Measurements from ENCODE around the gene CMSS1. TPM values are rescaled to one million over a fixed set of nuclear protein-coding genes. Genes with fewer than 3 reads are reported as not detected.

Gene CMSS1
- total RNA-seq, 1 donor from 2014 or later, result 17.3 TPM

GRCh38 chr3:100154171-100154570, 336.5 kb downstream of the CMSS1 start:
- ATAC-seq (no peak), DNase-seq (no peak)
- TF ChIP-seq, protein P1, sequence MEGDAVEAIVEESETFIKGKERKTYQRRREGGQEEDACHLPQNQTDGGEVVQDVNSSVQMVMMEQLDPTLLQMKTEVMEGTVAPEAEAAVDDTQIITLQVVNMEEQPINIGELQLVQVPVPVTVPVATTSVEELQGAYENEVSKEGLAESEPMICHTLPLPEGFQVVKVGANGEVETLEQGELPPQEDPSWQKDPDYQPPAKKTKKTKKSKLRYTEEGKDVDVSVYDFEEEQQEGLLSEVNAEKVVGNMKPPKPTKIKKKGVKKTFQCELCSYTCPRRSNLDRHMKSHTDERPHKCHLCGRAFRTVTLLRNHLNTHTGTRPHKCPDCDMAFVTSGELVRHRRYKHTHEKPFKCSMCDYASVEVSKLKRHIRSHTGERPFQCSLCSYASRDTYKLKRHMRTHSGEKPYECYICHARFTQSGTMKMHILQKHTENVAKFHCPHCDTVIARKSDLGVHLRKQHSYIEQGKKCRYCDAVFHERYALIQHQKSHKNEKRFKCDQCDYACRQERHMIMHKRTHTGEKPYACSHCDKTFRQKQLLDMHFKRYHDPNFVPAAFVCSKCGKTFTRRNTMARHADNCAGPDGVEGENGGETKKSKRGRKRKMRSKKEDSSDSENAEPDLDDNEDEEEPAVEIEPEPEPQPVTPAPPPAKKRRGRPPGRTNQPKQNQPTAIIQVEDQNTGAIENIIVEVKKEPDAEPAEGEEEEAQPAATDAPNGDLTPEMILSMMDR (IDR thresholded peaks at IDR 0.05), result no peak
- intact Hi-C loops (cut with DNase I), result no loop called here
- Histone ChIP-seq H3K4me1 (peaks cover 4% of the 10 kb centered on the region), H3K27ac (no peak overlapping the region), H3K27me3 (ENCODE audit: low read depth) (no peaks in the 10 kb centered on the region), H3K36me3 (no peaks in the 10 kb centered on the region), H3K4me3 (no peak overlapping the region), H3K9me3 (peaks cover 15% of the 10 kb centered on the region)

GRCh38 chr3:100155128-100155527, 337.5 kb downstream of the CMSS1 start:
- intact Hi-C loops (cut with DNase I), result no loop called here
- peaks cover 12% of the 10 kb centered on the region for H3K4me1 ChIP-seq
- TF ChIP-seq, protein P1 (IDR thresholded peaks at IDR 0.05), result no peak
- H3K27ac ChIP-seq, result no peak overlapping the region
- no peak for ATAC-seq
- H3K4me3 ChIP-seq, result no peak overlapping the region
- no peaks in the 10 kb centered on the region for H3K27me3 ChIP-seq (ENCODE audit: low read depth)
- no peaks in the 10 kb centered on the region for H3K36me3 ChIP-seq
- DNase-seq, result no peak
- H3K9me3 ChIP-seq, result peaks cover 15% of the 10 kb centered on the region

DNA sequence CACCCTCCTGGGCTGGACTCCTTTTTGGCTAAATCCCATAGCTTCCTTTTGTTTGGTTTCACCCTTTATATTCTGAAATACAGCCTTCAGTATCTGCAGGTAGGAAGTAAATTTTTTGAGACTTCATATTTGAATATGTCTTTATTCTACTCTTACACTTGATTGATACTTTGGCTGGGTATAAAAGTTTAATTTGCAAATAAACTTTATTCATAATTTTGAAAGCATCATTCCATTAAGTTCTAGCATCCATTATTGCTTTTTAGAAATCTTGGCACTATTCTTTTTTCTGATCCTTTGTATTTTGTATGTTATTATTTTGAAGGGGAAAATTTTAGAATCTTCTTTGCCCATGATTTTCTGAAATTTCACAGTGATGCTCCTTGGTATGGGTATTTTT, 337.9 kb downstream of the CMSS1 start:
- ATAC-seq (no peak), DNase-seq (no peak)
- intact Hi-C loops (cut with DNase I), result no loop called here
- Histone ChIP-seq H3K4me1 (peaks cover 16% of the 10 kb centered on the region), H3K9me3 (peaks cover 15% of the 10 kb centered on the region), H3K4me3 (no peak overlapping the region), H3K27ac (no peak overlapping the region), H3K36me3 (no peaks in the 10 kb centered on the region), H3K27me3 (ENCODE audit: low read depth) (no peaks in the 10 kb centered on the region)
- TF ChIP-seq, protein P1 (IDR thresholded peaks at IDR 0.05), result no peak

GRCh38 chr3:100157685-100158084, 340.0 kb downstream of the CMSS1 start:
- H3K27me3 ChIP-seq (ENCODE audit: low read depth), result no peaks in the 10 kb centered on the region
- DNase-seq, result no peak
- H3K4me3 ChIP-seq, result no peak overlapping the region
- no peaks in the 10 kb centered on the region for H3K36me3 ChIP-seq
- H3K9me3 ChIP-seq, result peaks cover 15% of the 10 kb centered on the region
- H3K27ac ChIP-seq, result no peak overlapping the region
- peaks cover 16% of the 10 kb centered on the region for H3K4me1 ChIP-seq
- intact Hi-C loops (cut with DNase I), result no loop called here
- TF ChIP-seq, protein P1 (IDR thresholded peaks at IDR 0.05), result no peak
- ATAC-seq, result no peak

DNA sequence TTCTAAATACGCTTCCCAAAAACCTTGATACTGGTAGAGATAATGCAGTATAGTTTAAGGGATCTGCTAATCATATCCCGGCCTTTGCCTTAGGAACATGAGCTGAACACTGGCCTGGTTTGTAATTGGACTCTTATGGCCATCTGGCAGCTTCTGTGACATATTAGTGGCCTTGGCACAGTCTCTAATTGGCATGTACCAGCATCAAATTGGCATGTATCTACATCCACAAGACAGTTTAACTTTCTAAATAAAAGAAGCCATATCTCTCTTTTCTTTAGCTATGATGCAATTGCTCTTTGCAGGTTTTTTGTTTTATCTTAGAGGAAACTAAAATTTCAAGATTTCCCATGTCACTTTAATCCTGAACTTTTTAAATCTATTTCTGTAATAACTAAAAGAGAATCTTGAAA, 341.3 kb downstream of the CMSS1 start:
- no peak for ATAC-seq
- no peak overlapping the region for H3K27ac ChIP-seq
- TF ChIP-seq, protein P1 (IDR thresholded peaks at IDR 0.05), result no peak

More for the DNA sequence above, 341.3 kb downstream of the CMSS1 start:
- intact Hi-C loops (cut with DNase I), result no loop called here
- Histone ChIP-seq H3K4me1 (peaks cover 16% of the 10 kb centered on the region), H3K36me3 (no peaks in the 10 kb centered on the region), H3K27me3 (ENCODE audit: low read depth) (no peaks in the 10 kb centered on the region), H3K9me3 (peaks cover 15% of the 10 kb centered on the region), H3K4me3 (no peak overlapping the region)
- DNase-seq, result no peak

Data from lower lobe of right lung (tissue), 2 donors.